ENCODE measurements around the gene TUBA3E. TPM values are rescaled to one million over a fixed set of nuclear protein-coding genes. Genes with fewer than 3 reads are reported as not detected.

Gene TUBA3E
- total and polyA plus RNA-seq, 9 of the 15 experiments (the other 6 are each of a cell fraction or from before 2014, with no cell fraction given), result 0.09 to 0.30 (median 0.13) TPM; not detected in 3

DNA sequence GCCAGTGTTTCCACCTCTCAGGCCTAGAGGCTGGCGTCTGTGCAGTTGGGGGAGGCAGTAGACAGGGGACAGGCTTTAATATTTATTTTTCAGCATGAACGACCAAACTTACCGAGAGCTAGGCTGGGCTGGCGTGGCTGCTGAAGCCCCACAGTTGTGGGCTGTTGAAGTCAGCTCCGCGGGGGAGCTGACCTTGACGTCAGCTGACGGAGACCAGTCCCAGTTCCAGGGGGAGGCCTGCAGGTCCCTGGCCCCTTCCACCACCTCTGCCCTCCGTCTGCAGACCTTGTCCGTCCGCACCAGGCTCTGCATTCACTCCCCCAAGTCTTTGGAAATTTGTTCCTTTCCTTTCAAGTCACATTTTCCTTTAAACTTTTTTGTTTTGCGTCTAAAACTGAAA is 33.4 kb upstream of the TUBA3E start:
- DNase-seq (ENCODE audit: extremely low read depth in 1 of 4, low spot score in 3 of 4), result no peak
- Histone ChIP-seq H2AFZ (ENCODE audit: low read depth, low read length) (no peak overlapping the region), H3K9me1 (ENCODE audit: control insufficient read depth, insufficient read depth, low read length) (no peaks in the 10 kb centered on the region), H3K27ac (ENCODE audit: extremely low read depth, low read depth, low read length) (no peak overlapping the region), H4K20me1 (replicated peaks; ENCODE audit: control insufficient read depth, insufficient read depth, low read length) (no peaks in the 10 kb centered on the region), H3K79me2 (ENCODE audit: control insufficient read depth, insufficient read depth, low read length) (peaks cover 9% of the 10 kb centered on the region; the same call in 2 of the 3 replicates), H3K36me3 (ENCODE audit: control insufficient read depth, insufficient read depth, low read length) (no peaks in the 10 kb centered on the region), H3K9ac (ENCODE audit: insufficient read depth in 1 of 2, low read depth in 2 of 2, low read length in 2 of 2) (no peak overlapping the region), H3K4me1 (replicated peaks in 1 of 2; ENCODE audit: control insufficient read depth in 2 of 2, insufficient read depth in 2 of 2, low read length in 2 of 2) (peaks cover 0 to 35% of the 10 kb centered on the region in 2 experiments; a peak in 2 of 5 replicates), H3K4me3 (no peak overlapping the region), H3K9me3 (replicated peaks; ENCODE audit: control insufficient read depth, insufficient read depth, low read depth, low read length) (no peaks in the 10 kb centered on the region), H3K4me2 (ENCODE audit: insufficient read depth, low read length) (no peak overlapping the region), H3K27me3 (ENCODE audit: control insufficient read depth in 2 of 2, insufficient read depth in 2 of 2, low read length in 2 of 2) (no peaks in the 10 kb centered on the region)
- FAIRE-seq, result no peak
- no TSS peak for BruUV-seq (replicated peaks)
- in situ Hi-C loops (cut with MboI) (no loop called here), intact Hi-C loops (cut with micrococcal nuclease) (no loop called here)
- ChIA-PET CTCF (ENCODE audit: low intra/inter-chr PET ratio) (no interaction called here), POLR2A (no interaction called here)
- TF ChIP-seq CEBPB (tag; IDR thresholded peaks at IDR 0.05), result no peak
- TF ChIP-seq BRCA1 (IDR thresholded peaks at IDR 0.05), result no peak
- no peak for TF ChIP-seq BRCA1 (CRISPR knock-in tag; IDR thresholded peaks at IDR 0.05)
- TF ChIP-seq, protein P1, sequence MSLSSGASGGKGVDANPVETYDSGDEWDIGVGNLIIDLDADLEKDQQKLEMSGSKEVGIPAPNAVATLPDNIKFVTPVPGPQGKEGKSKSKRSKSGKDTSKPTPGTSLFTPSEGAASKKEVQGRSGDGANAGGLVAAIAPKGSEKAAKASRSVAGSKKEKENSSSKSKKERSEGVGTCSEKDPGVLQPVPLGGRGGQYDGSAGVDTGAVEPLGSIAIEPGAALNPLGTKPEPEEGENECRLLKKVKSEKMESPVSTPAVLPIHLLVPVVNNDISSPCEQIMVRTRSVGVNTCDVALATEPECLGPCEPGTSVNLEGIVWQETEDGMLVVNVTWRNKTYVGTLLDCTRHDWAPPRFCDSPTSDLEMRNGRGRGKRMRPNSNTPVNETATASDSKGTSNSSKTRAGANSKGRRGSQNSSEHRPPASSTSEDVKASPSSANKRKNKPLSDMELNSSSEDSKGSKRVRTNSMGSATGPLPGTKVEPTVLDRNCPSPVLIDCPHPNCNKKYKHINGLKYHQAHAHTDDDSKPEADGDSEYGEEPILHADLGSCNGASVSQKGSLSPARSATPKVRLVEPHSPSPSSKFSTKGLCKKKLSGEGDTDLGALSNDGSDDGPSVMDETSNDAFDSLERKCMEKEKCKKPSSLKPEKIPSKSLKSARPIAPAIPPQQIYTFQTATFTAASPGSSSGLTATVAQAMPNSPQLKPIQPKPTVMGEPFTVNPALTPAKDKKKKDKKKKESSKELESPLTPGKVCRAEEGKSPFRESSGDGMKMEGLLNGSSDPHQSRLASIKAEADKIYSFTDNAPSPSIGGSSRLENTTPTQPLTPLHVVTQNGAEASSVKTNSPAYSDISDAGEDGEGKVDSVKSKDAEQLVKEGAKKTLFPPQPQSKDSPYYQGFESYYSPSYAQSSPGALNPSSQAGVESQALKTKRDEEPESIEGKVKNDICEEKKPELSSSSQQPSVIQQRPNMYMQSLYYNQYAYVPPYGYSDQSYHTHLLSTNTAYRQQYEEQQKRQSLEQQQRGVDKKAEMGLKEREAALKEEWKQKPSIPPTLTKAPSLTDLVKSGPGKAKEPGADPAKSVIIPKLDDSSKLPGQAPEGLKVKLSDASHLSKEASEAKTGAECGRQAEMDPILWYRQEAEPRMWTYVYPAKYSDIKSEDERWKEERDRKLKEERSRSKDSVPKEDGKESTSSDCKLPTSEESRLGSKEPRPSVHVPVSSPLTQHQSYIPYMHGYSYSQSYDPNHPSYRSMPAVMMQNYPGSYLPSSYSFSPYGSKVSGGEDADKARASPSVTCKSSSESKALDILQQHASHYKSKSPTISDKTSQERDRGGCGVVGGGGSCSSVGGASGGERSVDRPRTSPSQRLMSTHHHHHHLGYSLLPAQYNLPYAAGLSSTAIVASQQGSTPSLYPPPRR (CRISPR knock-in tag; IDR thresholded peaks at IDR 0.05; ENCODE audit: borderline replicate concordance), result no peak
- TF ChIP-seq, protein P2, sequence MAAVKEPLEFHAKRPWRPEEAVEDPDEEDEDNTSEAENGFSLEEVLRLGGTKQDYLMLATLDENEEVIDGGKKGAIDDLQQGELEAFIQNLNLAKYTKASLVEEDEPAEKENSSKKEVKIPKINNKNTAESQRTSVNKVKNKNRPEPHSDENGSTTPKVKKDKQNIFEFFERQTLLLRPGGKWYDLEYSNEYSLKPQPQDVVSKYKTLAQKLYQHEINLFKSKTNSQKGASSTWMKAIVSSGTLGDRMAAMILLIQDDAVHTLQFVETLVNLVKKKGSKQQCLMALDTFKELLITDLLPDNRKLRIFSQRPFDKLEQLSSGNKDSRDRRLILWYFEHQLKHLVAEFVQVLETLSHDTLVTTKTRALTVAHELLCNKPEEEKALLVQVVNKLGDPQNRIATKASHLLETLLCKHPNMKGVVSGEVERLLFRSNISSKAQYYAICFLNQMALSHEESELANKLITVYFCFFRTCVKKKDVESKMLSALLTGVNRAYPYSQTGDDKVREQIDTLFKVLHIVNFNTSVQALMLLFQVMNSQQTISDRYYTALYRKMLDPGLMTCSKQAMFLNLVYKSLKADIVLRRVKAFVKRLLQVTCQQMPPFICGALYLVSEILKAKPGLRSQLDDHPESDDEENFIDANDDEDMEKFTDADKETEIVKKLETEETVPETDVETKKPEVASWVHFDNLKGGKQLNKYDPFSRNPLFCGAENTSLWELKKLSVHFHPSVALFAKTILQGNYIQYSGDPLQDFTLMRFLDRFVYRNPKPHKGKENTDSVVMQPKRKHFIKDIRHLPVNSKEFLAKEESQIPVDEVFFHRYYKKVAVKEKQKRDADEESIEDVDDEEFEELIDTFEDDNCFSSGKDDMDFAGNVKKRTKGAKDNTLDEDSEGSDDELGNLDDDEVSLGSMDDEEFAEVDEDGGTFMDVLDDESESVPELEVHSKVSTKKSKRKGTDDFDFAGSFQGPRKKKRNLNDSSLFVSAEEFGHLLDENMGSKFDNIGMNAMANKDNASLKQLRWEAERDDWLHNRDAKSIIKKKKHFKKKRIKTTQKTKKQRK (IDR thresholded peaks at IDR 0.05; ENCODE audit: borderline replicate concordance, low read depth, low read length), result no peak
- no peak for TF ChIP-seq CSDE1 (IDR thresholded peaks at IDR 0.05)
- TF ChIP-seq MCM2 (IDR thresholded peaks at IDR 0.05; ENCODE audit: low read depth), result no peak
- TF ChIP-seq, protein P3, sequence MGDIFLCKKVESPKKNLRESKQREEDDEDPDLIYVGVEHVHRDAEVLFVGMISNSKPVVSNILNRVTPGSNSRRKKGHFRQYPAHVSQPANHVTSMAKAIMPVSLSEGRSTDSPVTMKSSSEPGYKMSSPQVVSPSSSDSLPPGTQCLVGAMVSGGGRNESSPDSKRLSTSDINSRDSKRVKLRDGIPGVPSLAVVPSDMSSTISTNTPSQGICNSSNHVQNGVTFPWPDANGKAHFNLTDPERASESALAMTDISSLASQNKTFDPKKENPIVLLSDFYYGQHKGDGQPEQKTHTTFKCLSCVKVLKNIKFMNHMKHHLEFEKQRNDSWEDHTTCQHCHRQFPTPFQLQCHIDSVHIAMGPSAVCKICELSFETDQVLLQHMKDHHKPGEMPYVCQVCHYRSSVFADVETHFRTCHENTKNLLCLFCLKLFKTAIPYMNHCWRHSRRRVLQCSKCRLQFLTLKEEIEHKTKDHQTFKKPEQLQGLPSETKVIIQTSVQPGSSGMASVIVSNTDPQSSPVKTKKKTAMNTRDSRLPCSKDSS (IDR thresholded peaks at IDR 0.05; ENCODE audit: low read depth, partially characterized antibody), result no peak
- TF ChIP-seq SIN3B (IDR thresholded peaks at IDR 0.05; ENCODE audit: low read depth), result no peak
- 44% methylated on average over 12 of the region's 12 CpGs for WGBS (ENCODE audit: insufficient coverage, low coverage, missing lambda C conversion rate)
- no peak for ATAC-seq

All from K562 (cell line).